Lower lobe of right lung (tissue), 2 donors: ENCODE measurements around the gene TNPO3. TPM values are rescaled to one million over a fixed set of nuclear protein-coding genes. Genes with fewer than 3 reads are reported as not detected.
A peak's percentile ranks its signal among the peaks of the same experiment; 100 is the strongest.

Source experiments
- ATAC-seq, 2 donors: fragments of 200-7000 bp; cut with Tn5 transposase; one replicate each; pipeline ENCODE4 v1.9.1; 2020 to 2022; ENCODE audit warnings: mild to moderate bottlenecking in 2 of 2, moderate library complexity in 2 of 2
- DNase-seq: peaks from one replicate; pipeline ENCODE4 v3.0.0-alpha.2; 2020
- H3K27ac ChIP-seq: fragments of 200-600 bp; one replicate; pipeline ENCODE4 v1.8.0; 2022
- H3K27me3 ChIP-seq: fragments of 200-600 bp; one replicate; pipeline ENCODE4 v1.8.0; 2022; ENCODE audit warnings: low read depth
- H3K36me3 ChIP-seq: fragments of 200-600 bp; one replicate; pipeline ENCODE4 v1.8.0; 2022; ENCODE audit warnings: mild to moderate bottlenecking
- H3K4me1 ChIP-seq: fragments of 200-600 bp; one replicate; pipeline ENCODE4 v1.8.0; 2022
- H3K4me3 ChIP-seq: fragments of 200-600 bp; one replicate; pipeline ENCODE4 v1.8.0; 2022; ENCODE audit warnings: mild to moderate bottlenecking
- H3K9me3 ChIP-seq: fragments of 200-600 bp; one replicate; pipeline ENCODE4 v1.8.0; 2022
- CTCF ChIP-seq: fragments of 200-600 bp; IDR thresholded peaks from one replicate; pipeline ENCODE4 v1.8.0; 2022; ENCODE audit warnings: antibody characterized with exemption, mild to moderate bottlenecking
- intact Hi-C: fragments of 100-400 bp; cut with DNase I; formaldehyde crosslinking; loops from one replicate; pipeline ENCODE4 v1.11.0; 2022
- long read RNA-seq: library from polyadenylated mRNA; unstranded; transcript quantifications from one replicate; pipeline ENCODE4 v2.0.0, GENCODE V29; 2021
- total RNA-seq: library from RNA; stranded (reverse); fragmentation: NEBNext Ultra II Directional; extraction: Animal tissue kit (Norgen Biotek cat#: 25700); gene quantifications from one replicate; pipeline ENCODE4 v1.2.1, GENCODE V29; 2021
- donor health status: DM: no; HTN: yes; CAD: no; lungs with severe emphysema.

Gene TNPO3
- total RNA-seq, result 37.0 TPM
- long read RNA-seq, full-length matches to known transcripts, result 43 of 63 reads
- long read RNA-seq, partial matches to known transcripts, result 9 of 63 reads
- long read RNA-seq, other reads (novel, unspliced or antisense), result 11 of 63 reads

- peak within 1 kb of the TSS; percentile 83 for H3K4me3 ChIP-seq
- H3K27me3 ChIP-seq, result peaks cover 6% of the 10 kb centered on the region
- peaks cover 25% of the 10 kb centered on the region for H3K4me1 ChIP-seq
- H3K9me3 ChIP-seq, result no peaks in the 10 kb centered on the region
- H3K27ac ChIP-seq, result peak within 1 kb of the TSS; percentile 99
- intact Hi-C loops, result no loop called here
- ATAC-seq (peak; percentile 97 to 98), DNase-seq (peak; percentile 94)
- no peak for TF ChIP-seq CTCF
- H3K36me3 ChIP-seq, result no peaks in the 10 kb centered on the region
These were observed at the start of gene TNPO3 for GRCh38 chr7:129054438-129055293. Gene TNPO3, minus strand, starts transcription at chr7:129055111. Its CDS starts 341 bp downstream, at chr7:129054770.

GRCh38 chr7:129103561-129104324 is 48.8 kb upstream of the TNPO3 start:
- no peak for TF ChIP-seq CTCF
- ATAC-seq, result no peak
- intact Hi-C loops, result no loop called here
- no peak for DNase-seq
- no peak overlapping the region for H3K4me3 ChIP-seq
- no peak overlapping the region for H3K27ac ChIP-seq
- no peaks in the 10 kb centered on the region for H3K4me1 ChIP-seq
- no peaks in the 10 kb centered on the region for H3K9me3 ChIP-seq
- no peaks in the 10 kb centered on the region for H3K36me3 ChIP-seq
- no peaks in the 10 kb centered on the region for H3K27me3 ChIP-seq

GRCh38 chr7:129101746-129102145 is 46.8 kb upstream of the TNPO3 start:
- Histone ChIP-seq H3K4me3 (no peak overlapping the region), H3K4me1 (no peaks in the 10 kb centered on the region), H3K27ac (no peak overlapping the region), H3K36me3 (no peaks in the 10 kb centered on the region), H3K27me3 (peaks cover 6% of the 10 kb centered on the region), H3K9me3 (no peaks in the 10 kb centered on the region)
- ATAC-seq (no peak), DNase-seq (no peak)
- TF ChIP-seq CTCF, result no peak
- intact Hi-C loops, result no loop called here

- ATAC-seq (no peak), DNase-seq (no peak)
- H3K27me3 ChIP-seq, result peaks cover 9% of the 10 kb centered on the region
- H3K4me1 ChIP-seq, result no peaks in the 10 kb centered on the region
- H3K36me3 ChIP-seq, result no peaks in the 10 kb centered on the region
- H3K9me3 ChIP-seq, result no peaks in the 10 kb centered on the region
- H3K4me3 ChIP-seq, result no peak overlapping the region
- intact Hi-C loops, result no loop called here
- no peak overlapping the region for H3K27ac ChIP-seq
- no peak for TF ChIP-seq CTCF
These were observed 45.9 kb upstream of the TNPO3 start for GRCh38 chr7:129100827-129101166.

- no peak for ATAC-seq
- H3K4me3 ChIP-seq, result no peak overlapping the region
- no peaks in the 10 kb centered on the region for H3K9me3 ChIP-seq
- H3K27ac ChIP-seq, result no peak overlapping the region
- no peaks in the 10 kb centered on the region for H3K4me1 ChIP-seq
- no peak for DNase-seq
- no peaks in the 10 kb centered on the region for H3K36me3 ChIP-seq
- intact Hi-C loops, result no loop called here
- peaks cover 11% of the 10 kb centered on the region for H3K27me3 ChIP-seq
- no peak for TF ChIP-seq CTCF
These were observed 43.6 kb upstream of the TNPO3 start for GRCh38 chr7:129098409-129099084.
